Upper lobe of left lung (tissue), 4 donors: ENCODE measurements around the gene LECT2.

ENCODE experiments used
- POLR2A ChIP-seq, 4 donors: fragments of 450-650 bp; IDR thresholded peaks; one replicate each; pipeline ENCODE4 v1.5.1; 2016 to 2017; ENCODE audit warnings: antibody characterized with exemption in 4 of 4, mild to moderate bottlenecking in 2 of 4
- TF ChIP-seq, protein P1 (sequence below), 6 experiments: fragments of 450-650 bp in 4 of 6; fragments of 200-600 bp in 2 of 6; sonication (generic) in 2 of 6; IDR thresholded peaks; one replicate each; pipeline ENCODE4 v1.5.1; 2016 to 2019; ENCODE audit warnings: antibody characterized with exemption in 6 of 6

DNA sequence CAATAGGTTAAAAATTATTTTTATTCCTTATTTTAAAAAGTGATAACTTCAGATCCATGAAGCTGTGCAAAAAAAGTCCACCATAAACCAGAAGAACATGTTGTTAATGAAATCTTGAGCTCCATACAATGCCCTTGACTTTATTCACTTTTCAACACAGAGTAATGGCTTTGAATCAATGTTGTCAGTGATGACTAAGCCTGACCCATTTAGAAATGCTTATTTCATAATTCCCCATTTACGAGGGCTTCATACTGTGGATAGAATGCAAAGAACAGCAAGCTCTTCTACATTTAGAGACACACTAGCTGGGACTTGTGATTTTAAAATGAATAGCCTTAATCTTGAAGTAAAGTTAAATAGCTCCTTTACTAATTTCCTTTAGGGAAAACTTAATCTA lies 33.4 kb downstream of the LECT2 start:
- TF ChIP-seq, protein P1, sequence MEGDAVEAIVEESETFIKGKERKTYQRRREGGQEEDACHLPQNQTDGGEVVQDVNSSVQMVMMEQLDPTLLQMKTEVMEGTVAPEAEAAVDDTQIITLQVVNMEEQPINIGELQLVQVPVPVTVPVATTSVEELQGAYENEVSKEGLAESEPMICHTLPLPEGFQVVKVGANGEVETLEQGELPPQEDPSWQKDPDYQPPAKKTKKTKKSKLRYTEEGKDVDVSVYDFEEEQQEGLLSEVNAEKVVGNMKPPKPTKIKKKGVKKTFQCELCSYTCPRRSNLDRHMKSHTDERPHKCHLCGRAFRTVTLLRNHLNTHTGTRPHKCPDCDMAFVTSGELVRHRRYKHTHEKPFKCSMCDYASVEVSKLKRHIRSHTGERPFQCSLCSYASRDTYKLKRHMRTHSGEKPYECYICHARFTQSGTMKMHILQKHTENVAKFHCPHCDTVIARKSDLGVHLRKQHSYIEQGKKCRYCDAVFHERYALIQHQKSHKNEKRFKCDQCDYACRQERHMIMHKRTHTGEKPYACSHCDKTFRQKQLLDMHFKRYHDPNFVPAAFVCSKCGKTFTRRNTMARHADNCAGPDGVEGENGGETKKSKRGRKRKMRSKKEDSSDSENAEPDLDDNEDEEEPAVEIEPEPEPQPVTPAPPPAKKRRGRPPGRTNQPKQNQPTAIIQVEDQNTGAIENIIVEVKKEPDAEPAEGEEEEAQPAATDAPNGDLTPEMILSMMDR (IDR thresholded peaks at IDR 0.05), result no peak
- TF ChIP-seq POLR2A (IDR thresholded peaks at IDR 0.05), result no peak
